Renal pelvis (tissue), 4 donors: ENCODE results near the gene NAV2. TPM values are rescaled to one million over a fixed set of nuclear protein-coding genes. Genes with fewer than 3 reads are reported as not detected.
A peak's percentile ranks its signal among the peaks of the same experiment; 100 is the strongest.

ENCODE experiments used
- DNase-seq: peaks from one replicate; pipeline ENCODE4 v3.0.0-alpha.2; 2013
- polyA plus RNA-seq, 3 donors: library from polyadenylated mRNA; unstranded; fragments of 120-200 nt; gene quantifications; one replicate each; pipeline ENCODE4 v1.2.1, GENCODE V29; 2013; ENCODE audit not compliant: insufficient read length in 3 of 3

Gene NAV2
- polyA plus RNA-seq, 3 donors = 34.4 to 54.8 (median 48.4) TPM

DNA sequence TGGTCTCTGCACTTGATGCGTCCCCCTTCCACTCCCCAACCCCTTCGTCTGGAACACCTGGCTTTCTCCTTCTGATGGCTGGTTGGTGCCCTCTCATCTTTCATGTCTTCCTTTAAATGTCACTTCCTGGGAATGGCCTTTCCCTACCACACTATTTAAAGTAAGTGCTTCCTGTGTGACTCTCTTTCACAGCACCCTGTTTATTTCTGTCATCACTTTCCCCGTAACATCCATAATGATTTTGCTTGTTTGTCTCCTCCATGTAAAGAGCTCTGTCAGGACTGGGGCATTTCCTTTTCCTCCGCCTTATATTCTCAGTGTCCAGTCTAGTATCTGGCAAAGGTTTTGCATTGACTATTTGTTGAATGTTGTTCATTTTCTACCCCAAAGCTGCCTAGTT lies 304.7 kb downstream of the NAV2 start:
- DNase-seq = no peak

DNA sequence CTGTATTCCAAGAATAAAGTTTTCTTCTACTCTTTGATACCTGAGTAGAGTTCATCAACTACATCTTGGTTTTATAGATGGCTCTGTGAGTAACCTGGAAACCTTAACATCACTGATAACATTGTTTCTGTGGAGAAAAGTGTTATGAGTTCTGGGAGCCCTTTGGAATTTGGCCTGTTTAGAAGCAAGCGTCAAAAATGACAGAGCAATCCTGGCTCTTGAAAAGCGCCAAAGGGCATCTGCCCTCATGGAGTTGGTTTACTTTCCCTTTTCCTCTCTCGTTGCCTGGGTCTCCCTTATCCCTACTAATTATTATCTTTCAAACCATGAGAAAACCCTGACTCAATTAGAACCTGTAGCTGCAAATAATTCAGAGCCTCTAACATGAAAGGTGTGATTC lies 307.6 kb downstream of the NAV2 start:
- no peak for DNase-seq

DNA sequence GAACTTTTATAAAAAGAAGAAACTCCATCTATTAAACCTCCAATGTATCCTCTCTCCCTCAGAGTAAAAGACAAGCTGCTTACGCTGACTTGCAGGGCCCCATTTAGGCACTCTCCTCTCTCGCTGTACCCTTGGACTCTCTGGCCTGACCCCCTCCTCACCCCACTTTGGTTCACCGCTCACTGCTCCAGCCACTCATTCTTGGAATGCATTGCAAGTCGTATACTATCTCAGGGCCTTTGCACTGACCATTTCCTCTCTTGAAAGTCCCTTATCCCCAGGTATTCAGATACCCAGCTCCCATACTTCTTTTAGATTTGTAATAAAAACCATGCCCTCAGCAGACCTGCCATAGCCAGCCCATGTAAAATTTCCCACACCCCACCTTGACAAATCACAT lies 308.1 kb downstream of the NAV2 start:
- no peak for DNase-seq

DNA sequence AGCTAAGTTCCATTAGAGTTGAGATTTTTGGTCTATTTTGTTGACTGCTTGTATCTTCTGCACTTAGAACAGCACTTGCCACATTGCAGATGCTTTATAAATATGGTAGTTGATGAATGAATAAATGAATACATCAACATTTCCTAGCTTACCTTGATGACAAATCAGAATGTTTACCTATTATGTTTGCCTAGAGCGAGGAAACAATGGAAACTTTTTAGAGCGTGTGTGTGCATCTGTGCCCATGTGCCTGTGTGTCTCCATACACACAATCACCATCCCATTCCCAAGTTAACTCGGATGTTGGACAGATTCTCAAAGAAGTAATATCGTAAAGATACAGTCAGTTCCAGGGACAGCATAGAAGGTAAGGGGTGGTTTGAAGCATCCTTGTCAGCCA lies 308.6 kb downstream of the NAV2 start:
- no peak for DNase-seq

DNA sequence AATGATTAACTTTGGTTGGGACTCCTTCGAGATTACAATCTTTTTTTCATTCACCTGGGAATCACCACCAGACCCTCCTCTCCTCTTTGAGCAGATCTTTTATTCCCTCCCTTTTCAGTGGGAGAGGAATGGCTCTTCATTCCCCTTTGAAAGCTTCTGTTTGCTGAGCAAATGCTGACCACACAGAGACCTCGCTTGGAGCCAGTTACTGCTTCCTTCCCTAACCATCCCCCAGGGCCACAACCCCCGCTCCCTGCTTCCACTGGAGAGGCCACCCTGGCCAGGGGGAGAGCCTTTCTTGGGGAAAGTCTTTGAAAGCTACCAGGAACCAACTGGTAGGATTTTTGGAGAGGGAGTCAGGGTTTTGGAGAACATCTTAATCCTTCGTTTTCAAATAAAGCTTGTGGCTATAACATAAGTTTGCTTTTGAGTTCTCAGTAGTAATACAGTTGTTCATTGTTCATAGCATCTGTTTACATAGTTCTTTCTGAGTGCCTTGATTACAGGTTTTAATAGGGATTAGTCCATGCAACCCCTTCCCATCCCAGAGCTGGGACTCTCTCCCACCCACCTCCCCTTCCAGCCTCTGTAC lies 309.2 kb downstream of the NAV2 start:
- DNase-seq = no peak

DNA sequence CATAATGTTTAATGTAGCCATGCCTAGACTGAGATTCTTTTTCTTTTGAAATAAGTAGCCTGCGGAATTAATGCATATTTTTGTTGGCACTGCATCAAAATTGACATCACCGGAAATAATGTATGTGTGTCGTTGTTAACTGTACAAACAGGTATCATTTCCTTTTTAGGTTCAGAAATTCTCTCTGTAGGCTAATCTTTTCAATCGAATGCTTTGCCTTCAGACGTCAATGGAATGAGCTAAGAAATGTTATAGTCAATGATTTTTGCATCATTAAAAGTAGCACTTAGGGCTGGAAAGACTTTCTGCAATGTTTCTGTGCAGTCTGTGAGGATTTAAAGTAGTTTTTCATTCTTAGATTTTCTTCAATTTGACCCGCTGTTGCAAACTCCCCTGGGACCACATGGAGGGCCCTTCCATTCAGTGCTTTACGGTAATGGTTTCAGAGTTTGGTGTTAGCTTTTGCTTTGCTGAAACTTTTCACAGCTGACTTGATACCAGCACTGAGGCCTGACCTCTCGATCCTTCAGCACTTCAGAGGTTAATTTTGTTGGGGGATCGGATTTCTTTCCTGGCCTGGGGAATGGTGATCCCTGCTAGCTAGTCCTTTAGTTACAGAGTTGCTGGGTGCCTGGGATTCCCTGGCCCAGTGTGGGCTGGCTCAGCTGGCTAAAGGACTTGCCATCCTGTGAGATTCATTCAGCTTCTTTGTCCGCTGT lies 309.9 kb downstream of the NAV2 start:
- peak; percentile 88 for DNase-seq

DNA sequence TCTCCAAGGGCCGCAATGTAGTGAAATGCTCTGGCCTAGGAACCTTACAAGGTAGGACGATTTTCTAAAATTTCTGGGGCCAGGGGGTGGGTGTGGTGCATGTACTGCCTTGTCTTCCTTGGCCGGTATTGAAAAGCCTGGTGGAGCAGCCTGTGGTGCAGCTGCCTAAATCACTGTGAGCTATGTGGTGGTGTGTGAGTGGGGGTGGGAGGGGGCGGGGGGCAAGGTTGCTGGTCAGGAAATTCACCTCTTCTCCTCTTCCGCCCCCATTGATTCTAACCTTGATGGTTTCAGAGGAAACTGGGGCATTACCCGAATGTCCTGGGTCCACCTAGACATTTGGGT lies 310.4 kb downstream of the NAV2 start:
- DNase-seq = no peak

DNA sequence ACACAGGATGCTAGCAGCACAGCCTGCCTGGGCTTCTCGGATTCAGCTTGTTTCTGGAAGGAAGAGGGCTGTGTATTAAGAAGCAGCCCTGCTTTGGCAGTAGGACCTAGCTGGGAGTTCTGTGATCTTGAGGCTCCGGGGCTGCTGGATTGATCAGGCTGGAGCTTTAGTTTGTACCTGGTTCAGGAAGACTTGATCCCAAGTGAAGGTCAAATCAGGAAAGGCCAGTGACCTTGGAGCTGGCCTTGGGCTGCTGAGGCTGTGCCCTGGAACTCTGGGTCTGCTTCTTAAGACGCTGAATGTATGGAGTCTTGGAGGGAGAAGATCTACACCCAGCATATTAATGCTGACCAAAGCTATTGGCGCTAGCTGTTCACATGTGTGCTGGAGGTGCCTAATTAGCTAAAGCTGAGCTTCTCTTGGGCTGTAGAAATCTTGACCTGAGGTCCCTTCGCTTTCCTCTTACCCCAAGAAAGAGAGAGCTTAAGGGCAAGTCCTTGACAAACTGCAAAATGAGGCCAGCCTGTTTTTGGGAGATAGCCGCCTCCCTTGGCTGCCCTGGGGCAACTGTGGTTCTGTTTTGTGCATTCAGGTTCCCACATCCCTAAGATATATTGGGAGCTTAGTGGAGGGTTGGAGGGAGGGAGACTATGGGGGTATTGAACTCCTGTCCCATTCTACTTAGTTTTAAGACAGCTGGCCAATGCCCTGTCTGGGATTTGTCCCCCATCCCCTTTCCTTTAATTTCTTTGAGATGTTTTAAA lies 311.7 kb downstream of the NAV2 start:
- DNase-seq = no peak

DNA sequence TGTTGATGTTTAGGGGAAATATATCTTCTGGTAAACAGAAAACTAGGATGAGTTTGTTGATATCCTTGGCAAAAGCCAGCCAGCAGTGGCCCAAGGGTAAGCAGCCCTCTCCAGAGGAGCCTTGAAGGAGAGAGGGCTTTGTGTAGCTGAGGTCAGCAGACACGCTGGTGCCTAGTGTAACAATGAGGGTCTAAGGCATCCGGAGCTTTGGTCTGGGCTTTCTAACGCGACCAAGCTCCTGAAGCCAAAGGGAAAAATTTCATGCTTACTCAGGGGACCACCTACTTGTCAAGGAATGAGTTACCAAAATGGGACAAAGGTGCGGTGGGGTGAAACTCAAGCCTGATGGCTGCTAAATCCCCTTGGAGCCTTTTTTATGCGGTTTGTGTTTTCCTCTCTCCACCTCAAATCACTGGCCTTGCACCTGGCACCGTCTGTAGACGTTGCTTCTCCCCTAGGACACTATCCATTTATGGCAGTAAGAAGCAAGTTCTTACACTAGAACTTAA lies 312.7 kb downstream of the NAV2 start:
- DNase-seq = no peak

DNA sequence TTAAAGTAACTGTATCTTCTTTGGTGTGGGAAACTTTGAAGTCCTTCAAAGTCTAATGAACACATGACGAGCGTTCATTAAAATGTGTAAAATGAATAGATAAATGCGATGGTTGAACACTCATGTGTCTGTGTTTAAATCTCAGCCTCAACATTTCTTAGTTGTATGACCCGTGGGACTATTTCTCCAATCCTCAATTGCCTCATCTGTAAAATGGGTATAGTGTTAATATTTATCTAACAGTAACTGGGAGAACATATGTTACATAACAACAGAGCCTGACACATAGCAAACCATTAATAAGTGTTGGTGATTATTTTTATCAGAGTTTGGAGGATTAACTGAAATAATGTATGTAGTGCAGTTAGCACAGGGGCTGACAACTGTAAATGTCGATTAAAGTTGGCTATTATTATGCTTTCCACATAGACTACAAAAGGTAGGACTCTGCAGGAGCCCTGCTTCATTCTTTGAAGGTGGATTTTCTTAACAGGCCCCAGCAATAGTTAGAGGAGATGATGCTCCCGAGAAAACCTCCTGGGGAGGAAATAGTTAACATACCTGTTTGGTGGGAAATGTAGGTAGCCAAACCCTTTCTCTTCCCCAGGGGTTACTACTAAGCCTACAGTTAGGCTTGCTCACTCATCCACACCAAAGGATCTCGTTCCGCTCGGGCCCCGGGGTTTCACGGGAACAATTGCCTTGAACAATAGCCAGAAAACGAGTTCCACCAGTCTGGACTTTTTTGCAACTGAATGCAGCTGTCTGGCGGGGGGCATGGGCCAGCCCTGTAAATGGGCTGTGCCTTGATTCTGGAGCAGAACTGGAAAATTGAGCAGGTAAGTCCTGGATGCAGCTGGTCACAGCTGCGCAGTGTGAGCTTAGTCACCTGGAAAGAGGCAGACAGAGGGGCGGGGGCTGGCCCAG lies 314.3 kb downstream of the NAV2 start:
- DNase-seq = peak; percentile 82

DNA sequence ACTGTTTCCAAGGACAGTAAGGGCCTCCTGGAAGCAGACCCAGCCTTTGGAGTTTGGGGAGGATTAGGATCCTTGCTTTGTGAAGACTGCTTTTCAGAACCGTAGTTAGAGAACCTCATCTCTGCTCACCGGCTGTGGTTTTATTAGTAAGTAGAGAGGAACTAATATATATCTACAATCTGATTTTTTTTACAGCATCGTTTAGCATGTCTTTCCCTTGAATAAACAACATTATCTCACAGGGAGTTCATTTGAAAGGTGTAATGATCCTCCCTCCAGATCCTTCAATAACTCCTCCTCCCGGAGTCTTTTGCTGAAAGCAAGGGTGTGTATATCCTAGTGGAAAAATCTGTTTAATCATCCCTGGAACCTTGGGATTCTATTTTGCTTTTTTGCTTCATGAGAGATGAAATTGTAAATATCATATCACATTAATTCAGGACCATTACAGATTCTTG lies 314.9 kb downstream of the NAV2 start:
- DNase-seq = no peak

DNA sequence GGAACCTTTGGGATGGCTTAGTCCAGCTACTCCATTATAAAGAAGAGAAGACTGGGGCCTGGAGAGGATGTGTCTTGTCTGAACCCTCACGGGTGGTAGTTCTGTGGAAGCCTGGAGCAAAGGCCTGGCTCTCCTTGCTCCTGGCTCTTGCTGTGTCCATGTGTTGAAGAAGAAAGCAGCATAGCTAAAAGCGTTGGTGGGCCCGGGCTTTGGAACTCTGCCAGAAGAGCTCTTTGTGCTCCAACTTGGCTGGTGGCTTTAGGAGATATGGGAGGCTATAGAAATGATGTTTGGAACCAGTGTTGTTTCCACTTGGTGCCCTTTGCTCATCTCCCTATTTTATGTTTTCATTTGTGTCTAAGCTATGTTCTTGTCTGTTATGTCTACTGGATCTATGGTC lies 316.6 kb downstream of the NAV2 start:
- DNase-seq = no peak

DNA sequence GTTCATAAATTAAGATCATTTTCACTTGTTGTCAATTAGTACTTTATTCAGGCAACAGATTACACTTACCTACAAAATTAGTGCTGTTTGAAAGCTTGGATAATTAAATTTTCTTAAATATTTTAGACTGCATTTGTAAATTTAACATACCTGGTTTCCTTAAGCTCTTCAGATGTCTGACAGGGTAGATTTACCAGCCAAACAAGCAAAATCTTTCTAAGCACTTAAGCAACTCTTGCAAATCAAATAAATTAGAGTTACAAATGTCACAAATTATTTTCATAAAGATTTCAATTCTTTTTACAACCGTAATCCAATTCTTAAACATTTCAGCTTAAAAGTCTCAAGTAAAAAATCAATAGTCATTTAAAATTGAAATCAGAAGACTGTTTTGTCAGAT lies 317.8 kb downstream of the NAV2 start:
- no peak for DNase-seq

DNA sequence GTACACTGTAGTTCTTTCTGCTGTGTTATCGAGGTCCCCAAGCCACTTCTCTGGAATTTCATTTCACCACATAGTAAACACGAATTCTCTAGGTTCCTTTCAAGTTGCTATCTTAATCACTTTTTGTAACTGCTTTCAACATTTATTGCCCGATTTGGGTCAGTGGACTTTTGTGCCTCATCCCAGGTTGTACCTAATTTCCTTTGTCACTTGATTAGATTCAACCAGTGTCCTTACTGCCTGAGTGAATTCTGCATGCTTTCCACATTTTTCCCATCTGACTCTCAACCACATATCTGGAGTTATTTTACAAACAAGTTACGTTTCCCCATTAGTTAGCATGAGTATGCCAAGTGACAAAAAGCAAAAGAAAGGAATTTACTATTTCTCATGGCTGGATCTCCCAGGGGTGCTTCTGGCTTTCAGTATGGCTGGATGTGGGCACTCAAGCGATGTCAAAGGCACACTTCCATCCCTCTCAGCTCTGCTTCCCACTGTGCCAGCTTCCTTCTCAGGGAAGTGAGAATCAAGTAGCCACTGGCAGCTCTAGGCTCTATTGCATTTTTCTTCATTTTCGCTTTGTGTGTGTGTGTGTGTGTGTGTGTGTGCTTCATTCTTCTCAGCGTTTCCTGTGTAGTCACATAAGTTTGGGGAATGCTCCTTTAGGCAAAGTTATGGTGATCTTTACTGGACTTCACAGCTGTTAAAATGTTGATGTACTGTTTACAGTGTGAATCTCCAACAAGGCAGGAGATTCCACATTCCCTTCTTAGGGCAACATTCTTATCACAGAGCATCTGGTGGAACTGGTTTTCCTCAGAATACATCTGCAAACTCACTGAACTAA lies 318.7 kb downstream of the NAV2 start:
- no peak for DNase-seq

DNA sequence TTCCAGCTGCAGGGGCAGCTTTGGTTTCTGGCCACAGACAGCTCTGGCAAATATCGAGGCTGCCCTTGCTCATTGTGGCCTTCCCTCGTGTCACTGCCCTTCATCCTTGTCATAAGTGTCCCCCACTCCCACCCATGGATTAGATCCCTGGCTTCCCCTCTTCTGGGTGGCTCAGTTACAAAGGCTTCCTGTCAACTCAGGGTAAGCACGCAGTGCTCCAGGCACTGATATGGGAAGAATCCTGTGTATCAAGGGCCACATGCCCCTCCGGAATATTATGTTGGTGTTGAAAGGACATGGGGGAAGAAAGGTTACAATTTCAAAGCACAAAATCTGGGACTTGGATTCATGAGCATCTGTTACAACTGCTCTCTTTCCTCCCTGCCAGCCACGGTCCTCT lies 319.5 kb downstream of the NAV2 start:
- no peak for DNase-seq

DNA sequence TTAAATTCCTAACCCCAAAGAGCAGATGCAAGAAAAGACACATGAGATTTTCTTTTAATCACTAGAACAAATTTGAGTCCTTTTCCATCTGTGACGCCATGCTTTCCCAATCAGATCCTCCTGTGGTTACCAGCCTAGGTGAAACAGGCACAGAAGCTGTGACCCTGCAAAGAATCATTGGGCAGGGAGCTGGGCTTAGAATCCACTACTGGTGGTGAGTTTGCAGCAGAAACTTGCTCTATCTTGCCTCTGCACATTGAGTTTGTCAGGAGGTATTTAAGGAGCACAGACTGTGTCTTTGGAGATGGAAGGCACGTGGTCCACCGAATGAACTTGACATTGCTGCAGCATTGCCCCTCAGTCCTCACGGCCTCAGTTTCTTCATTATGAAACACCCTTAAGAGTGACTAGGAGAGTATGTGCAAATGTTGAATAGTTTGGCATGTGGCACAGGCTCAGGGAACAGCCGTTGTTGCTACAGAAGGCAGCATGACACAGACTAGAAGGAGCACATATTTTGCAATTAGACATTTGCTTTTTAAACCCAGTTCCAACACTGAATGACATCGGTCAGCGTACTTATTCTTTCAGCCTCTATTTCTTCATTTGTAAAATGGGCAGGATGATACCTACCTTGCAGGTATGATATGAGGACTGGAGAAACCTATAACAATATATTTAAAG lies 320.1 kb downstream of the NAV2 start:
- DNase-seq = no peak

DNA sequence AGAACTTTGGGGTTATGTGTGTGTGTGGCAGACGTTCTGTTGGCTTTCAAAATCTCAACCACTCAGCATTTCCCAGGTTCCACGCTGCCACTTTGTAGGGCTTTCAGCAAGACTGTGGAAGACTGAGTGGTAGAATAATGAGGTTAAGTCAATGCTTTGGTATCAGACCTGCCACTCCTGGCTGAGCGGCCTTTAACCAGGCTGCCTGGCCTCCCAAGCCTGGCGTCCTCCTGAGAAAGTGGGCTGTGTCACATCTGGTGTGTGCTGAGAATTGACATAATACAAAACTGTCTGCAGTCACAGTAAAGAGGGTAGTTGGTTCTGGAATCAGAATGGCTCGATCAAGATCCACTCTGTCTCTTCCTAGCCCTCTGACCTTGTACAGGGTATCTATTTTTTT lies 321.2 kb downstream of the NAV2 start:
- no peak for DNase-seq

DNA sequence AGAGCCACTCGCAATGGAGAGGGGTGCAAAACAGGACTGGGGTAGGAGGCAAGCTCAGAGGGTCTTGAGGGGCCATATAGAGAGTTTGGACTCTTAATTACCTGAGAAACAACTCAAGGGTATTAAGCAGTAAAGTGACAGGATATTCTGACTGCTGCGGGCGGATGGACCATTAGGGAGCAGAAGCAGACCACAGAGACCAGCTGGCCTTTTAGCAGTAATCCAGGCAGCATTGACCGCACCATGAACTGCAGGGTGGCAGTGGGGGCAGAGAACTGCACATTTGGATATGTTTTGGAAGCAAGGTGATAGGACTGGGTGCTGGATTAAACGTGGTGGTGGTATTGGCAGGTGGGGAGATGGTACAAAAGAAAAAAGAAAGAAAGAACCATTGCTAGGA lies 322.3 kb downstream of the NAV2 start:
- DNase-seq = no peak

DNA sequence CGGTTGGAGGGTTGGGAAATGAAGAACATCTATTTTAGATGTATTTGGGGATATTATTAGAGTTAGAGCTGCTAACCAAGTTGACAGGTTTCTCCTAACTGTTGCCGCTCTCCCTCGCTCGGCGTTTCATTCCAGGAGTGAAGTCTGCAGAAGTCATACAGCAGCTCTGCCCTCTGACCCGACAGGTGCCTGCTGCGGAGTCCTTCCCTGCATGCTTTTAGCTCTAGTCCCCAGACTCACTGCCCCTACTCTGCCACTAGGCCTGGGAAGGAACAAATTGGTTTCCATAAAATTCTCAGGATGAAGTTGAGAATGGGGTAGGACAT lies 322.7 kb downstream of the NAV2 start:
- no peak for DNase-seq
